Endometrial microvascular endothelial cells (primary cell): ENCODE data around the gene CLSTN3. TPM values are rescaled to one million over a fixed set of nuclear protein-coding genes. Genes with fewer than 3 reads are reported as not detected.

Experiments used
- in situ Hi-C: cut with HindIII; loops from 2 replicates; pipeline ENCODE4 v1.10.0; 2017; ENCODE audit warnings: low sequenced_read_pairs, low pct_unique_long_range_greater_than_20kb; ENCODE audit errors: inconsistent ontology term
- total RNA-seq: library from RNA; depleted of rRNA; stranded (reverse); fragments of >200 nt; gene quantifications from one replicate; pipeline ENCODE4 v1.2.3, GENCODE V29; 2015; ENCODE audit errors: inconsistent ontology term

CLSTN3 gene
- total RNA-seq, 1 donor from 2014 or later = 53.0 TPM

DNA sequence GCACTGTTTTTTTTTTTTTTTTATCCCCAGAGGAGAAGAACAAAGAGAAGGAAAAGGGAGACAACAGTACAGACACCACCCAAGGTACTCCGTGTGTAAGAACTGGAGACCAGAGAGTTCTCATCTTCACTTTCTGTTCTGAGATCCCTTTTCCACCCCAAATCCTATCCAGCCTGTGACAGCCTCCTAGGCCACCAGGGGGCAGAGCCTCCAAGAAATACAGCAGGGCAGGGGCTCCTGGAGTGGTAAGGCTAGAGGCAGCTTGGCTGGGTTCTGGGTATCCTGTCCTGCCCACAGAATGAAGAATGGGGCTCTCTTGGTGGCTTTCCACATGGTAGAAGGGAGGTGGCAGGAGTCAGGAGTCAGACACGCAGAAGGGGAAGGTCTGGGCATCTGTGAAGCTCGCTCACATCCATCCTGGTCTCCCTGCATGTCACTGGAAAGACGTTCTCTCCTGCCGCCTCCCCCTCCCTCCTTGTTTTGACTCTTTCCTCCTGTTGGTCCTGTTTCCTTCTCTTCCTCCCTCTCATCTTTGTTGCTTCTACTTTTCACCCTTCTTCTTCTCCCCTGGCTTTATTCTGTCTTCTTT lies 12.0 kb downstream of the CLSTN3 start:
- in situ Hi-C loops = no loop called here

- in situ Hi-C loops = no loop called here
Measured at GRCh38 chr12:7142809-7143465, 12.8 kb downstream of the CLSTN3 start.

DNA sequence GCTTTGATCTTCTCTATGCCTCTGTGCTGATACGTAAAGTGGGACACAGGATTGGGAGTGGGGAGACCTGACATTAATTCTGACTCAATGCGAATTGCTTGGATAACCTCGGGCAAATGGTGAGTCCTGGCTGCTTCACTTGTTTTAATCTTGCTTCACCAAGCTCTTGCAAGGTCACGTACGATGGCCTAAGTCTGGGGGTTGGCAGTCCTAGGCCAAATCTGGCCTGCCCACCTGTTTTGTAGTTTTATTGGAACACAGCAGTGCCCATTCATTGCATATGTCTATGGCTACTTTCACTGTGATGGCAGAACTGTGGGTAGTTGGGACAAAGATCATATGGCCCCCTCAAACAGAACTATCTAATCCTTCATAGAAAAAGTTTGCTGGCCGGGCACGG lies 13.4 kb downstream of the CLSTN3 start:
- in situ Hi-C loops = no loop called here

- in situ Hi-C loops = no loop called here
Measured at GRCh38 chr12:7144414-7145120, 14.4 kb downstream of the CLSTN3 start.

DNA sequence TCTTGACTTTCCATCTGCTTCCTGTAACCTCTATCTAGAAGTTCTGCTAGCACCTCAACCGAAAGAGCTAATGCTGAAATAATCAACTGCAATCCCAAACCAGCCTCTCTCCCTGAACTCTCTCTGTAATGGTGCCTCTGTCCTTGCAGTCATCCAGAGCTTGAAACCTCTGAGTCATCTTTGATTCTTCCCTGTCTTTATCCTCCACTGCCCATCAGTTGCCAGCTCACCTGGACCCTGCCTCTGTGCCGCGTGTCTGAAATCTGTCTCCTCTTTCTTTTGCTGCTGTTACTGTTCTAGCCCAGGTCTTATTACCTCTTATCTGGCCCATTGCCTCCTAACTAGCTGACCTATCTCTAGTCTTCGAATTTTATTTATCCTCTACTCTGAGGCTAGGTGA lies 15.5 kb downstream of the CLSTN3 start:
- in situ Hi-C loops = no loop called here

DNA sequence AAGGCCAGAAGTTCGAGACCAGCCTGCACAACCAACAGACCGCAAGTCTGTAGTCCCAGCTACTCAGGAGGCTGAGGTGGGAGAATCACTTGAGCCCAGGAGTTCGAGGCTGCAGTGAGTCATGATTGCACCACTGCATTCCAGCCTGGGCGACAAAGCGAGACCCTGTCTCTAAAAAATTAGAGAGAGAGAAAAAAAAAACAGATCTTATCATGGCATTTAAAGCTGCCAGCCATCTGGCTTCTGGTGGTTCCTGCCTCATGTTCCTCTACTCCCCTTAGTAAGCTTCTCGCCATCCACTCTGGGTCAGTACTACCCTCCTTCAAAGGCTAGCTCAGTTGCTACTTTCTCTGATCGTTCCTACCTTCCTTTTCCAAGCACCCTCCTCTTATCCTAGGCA lies 16.1 kb downstream of the CLSTN3 start:
- in situ Hi-C loops = no loop called here

GRCh38 chr12:7146906-7147305 lies 16.7 kb downstream of the CLSTN3 start:
- in situ Hi-C loops = no loop called here

- in situ Hi-C loops = no loop called here
Measured at GRCh38 chr12:7150356-7150755, 20.2 kb downstream of the CLSTN3 start.

GRCh38 chr12:7150841-7151240 lies 20.7 kb downstream of the CLSTN3 start:
- in situ Hi-C loops = no loop called here

- in situ Hi-C loops = no loop called here
Measured at GRCh38 chr12:7151532-7151931, 21.4 kb downstream of the CLSTN3 start.

DNA sequence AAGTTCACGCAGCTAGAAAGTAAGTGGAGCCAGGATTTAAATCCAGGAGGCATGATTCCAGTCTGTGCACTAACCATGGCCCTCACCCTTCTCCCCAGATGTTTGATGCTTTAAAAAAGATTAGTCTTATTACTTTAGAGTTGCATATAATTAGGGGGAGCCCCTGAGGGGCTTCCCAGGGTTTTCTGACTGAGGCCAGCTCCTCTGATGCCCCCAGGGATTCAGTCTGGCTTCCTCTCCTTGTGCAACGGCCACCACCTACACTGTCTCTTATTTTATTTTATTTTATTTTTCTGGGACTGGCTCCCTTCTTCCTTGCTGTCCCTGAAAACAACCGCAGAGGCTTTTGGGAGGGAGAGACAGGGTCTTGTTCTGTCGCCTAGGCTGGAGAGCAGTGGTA lies 22.6 kb downstream of the CLSTN3 start:
- in situ Hi-C loops = no loop called here

- in situ Hi-C loops = no loop called here
Measured at GRCh38 chr12:7154042-7154441, 23.9 kb downstream of the CLSTN3 start.

DNA sequence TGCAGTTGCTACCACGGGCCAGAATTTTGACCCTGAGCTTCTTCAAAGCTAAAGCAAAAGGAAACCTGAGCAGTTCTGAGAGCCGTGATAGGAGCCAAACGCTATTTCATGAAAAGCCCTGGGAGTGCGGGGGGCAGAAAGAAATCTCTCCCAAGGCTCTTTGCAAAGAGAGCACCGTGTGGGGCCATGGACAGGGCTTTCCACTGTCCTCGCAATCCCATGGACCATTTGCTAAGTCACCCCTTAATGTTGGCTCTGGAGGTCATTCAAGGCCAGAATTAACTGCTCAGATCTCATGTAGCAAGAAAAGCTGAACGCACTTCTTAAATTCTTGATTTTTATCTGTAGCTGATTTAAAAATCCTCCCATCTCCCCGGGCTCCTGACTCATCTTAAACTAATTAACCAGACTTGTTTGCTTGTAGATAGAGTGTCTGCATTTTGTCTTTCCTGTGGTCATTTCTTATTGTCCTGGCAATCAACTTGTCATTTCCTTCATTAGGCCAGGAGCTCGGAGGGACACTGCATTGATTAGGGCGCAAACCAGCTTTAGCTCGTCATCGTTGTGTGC lies 24.8 kb downstream of the CLSTN3 start:
- in situ Hi-C loops = no loop called here

DNA sequence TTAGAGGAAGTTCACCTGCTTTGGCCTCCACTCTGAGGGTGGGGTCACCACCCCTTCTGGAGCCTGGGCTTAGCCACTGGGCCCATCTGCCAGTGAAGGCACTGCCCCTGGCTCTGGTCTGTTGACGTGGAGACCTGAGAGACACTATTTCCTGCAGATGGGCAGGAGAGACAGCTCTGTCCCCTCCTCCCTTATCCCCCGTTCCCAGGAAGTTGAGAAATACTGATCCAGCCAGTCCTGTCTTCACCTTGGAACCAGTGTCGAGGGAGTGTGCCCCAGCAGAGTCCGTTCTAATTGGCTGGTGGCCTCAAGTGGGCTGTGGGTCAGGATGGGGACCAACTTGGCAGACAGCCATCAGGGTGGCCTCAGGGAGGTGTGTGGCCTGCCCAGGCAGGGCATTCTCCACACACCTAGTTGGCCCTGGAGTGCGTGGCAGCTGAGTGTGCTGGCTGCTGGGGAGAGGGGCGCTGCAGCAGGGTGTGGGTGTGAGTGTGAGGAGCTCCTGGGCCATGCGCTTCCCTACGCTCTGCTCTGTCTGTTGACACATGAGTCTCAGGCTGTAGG lies 25.4 kb downstream of the CLSTN3 start:
- in situ Hi-C loops = no loop called here

- in situ Hi-C loops = no loop called here
Measured at GRCh38 chr12:7156259-7157197, 26.4 kb downstream of the CLSTN3 start.

DNA sequence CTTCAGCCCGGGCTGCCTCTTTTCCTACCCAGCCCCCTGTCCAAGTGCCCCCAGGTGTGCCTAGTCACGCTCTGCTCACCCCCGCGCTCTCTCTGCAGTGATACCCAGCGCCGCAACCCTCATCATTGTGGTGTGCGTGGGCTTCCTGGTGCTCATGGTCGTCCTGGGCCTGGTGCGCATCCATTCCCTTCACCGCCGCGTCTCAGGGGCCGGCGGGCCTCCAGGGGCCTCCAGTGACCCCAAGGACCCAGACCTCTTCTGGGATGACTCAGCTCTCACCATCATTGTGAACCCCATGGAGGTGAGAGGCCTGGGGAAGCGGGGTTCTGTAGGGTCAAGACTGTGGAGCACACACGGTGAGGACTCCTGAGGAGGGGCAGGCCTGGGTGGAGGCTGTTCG lies 27.2 kb downstream of the CLSTN3 start:
- in situ Hi-C loops = no loop called here

DNA sequence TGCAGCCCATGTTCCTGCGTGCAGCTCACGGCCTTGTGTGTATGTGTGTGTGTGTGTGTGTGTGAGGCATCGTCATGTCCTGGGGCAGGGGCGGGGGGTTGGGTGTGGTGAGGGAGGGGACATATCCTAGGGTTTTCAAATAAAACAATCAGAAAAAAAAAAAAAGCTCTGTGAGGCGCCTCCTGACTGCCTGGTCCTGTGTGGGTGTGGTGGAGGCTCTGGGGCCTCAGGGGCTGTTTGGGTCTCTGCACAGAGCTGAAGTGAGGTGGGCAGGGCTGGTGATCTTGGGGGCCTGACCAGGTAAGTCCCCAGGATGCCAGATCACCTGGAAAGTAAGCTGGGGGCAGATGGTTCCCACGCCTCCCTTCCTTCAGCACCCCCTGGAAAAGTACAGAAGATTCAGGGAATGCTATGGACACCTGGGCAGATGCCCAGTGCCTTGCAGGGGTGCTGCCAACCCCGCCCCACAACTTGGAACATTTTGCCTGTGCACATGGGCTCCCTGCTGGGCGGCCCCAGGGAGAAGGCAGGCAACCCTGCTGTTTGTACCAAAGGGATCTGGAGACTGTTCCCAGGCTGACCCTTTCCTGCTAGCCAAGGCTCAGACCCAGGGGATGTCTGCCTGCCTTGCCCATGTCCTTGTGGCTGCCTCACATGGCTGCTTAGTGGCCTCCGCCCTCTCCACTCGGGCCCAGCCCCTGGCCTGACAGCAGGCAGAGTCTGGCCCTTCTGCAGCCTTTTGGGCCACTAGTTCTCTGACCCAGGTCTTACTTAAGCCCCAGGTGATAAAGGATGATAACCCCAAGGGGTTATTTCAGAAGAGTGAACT lies 28.8 kb downstream of the CLSTN3 start:
- in situ Hi-C loops = no loop called here

GRCh38 chr12:7160183-7160582 lies 30.0 kb downstream of the CLSTN3 start:
- in situ Hi-C loops = no loop called here
